ENCODE data around the gene ARSD.
"Not testable (repeated sequence)": the region's sequence is repeated elsewhere in the genome, so short reads cannot be mapped to it uniquely, and the experiment has no call there.

ARSD gene

DNA sequence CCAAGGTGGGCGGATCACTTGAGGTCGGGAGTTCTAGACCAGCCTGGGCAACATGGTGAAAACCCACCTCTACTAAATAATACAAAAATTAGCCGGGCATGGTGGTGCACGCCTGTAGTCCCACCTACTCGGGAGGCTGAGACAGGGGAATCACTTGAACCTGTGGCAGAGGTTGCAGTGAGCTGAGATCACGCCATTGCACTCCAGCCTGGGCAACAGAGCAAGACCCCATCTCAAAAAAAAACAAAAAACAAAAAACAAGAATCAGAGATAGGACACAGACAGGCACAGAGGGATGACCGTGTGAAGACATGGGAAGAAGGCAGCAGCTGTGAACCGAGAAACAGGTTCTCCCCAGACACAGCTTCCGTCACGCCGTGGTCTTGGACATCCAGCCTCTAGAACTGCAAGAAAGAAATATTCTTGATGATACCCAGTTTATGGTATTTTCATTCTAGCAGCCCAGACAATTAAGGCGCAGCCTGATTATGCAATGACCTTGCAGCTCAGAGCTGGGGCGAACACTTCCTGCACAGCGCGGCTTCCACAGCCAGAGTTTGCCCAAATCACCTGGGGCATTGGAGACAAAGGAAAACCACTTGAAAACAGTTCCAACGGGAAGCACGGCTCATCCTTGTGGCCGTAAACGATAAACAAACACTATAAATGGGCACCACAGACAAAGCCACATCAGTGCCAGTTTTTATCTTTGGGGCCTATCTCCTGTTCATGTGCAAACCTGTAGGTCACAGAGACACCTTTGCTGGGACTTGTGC, 4.2 kb upstream of the ARSD start:
- DNase-seq (ENCODE audit: low read depth): no peak

DNA sequence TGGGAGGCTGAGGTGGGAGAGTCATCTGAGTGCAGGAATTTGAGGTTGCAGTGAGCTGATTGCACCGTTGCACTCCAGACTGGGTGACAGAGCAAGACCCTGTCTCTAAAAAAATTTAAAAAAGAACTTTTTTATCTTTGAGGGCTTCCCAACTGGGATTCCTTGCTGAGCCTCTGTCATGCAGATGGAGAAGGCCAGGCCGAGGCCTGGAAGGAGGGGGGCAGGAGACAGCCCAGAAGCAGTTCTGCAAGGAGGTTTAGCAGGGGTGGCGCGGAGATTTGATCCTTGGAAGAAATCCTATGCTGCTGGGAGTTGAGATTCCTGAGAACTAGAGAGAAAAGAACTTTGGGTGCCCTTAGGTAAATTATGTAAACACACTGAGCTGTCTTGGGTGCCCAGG, 2.5 kb upstream of the ARSD start:
- DNase-seq (ENCODE audit: low read depth): no peak

DNA sequence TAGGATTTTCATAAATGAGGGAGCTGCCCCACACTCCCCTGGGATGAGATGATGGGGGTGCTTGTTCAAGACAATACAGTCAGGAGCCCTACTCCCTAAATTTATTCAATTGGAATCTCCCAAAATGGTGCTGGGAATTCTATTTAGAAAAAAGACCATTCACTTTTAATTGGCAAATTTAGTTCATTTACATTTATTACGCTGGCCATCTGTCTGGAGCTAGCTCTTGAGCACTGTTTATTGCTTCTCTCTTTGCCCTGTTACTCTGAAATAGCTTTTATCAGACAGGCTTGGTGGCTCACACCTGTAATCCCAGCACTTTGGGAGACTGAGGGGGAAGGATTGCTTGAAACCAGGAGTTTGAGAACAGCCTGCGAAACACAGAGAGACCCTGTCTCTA, 2.0 kb upstream of the ARSD start:
- DNase-seq (ENCODE audit: low read depth): no peak

GRCh38 chrX:2928191-2928582, 952 bp downstream of the ARSD start:
- peak; percentile 11 for DNase-seq (ENCODE audit: low read depth)

DNA sequence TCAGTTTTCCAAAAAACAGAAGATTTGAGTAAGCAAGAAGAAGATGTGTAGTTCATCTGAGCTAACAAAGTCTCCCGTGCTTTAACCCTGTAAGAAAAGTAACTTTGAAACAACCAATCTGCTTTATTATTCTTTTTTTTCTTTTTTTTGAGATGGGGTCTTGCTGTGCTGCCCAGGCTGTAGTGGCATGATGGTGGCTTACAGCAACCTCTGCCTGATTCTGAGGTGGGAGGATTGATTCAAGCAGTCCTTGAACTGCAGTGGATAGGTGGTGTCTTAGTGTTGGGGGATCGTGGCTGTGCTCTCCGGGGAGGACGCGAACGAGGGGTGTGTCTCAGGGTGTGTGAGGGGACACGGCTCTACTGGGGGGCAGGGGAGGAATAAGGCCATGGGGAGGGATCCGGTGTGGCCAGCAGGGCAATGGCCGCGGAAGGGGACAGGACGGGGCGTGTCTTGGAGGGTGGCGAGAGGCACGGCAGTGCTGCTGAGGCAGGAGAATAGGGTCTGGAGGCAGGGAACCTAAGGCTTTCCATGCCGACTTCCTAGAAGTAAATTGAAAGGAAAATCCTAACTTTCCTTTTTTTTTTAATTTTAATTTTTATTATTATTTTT, 2.4 kb downstream of the ARSD start:
- DNase-seq (ENCODE audit: low read depth): no peak

DNA sequence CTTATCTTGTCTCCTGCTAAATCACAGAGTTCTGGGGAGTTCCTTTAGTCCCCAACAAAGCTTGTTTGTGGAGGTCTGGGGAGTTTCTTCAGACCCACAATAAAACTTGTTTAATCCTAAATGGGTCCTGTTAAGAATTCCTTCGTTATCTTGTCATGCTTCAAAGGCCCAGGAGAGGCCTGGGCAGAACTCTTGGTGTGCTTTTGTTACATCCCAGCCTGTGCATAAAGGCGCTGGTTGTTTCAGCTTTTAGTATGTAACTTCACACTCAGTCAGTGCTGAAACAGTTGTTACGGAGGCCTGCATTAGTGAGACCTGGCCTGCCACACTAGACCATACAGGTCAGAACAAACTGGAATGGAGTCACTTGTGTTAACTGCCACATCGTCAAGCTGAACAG, 2.9 kb downstream of the ARSD start:
- DNase-seq (ENCODE audit: low read depth): not testable (repeated sequence)

- no peak for DNase-seq (ENCODE audit: low read depth)
Measured at GRCh38 chrX:2924151-2924550, 5.0 kb downstream of the ARSD start.

GRCh38 chrX:2921750-2922149, 7.4 kb downstream of the ARSD start:
- DNase-seq (ENCODE audit: low read depth): no peak

DNA sequence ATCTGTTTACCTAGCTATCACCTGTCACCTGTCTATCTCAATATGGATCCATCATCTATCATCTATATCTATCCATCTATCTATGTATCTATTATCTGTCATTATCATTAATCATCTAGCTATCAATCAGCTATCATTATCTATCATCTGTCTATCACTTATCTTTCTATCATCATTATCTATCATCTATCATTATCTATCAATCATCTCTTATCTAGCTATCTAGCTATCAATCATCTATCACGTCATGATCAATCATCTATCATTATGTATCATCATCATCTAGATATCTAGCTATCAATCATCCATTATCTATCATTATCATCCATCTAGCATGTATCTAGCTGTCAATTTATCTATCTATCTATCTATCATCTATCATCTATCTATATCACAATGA, 7.9 kb downstream of the ARSD start:
- no peak for DNase-seq (ENCODE audit: low read depth)

- DNase-seq (ENCODE audit: low read depth): no peak
Measured at GRCh38 chrX:2917767-2918166, 11.4 kb downstream of the ARSD start.

GRCh38 chrX:2913118-2913517, 16.0 kb downstream of the ARSD start:
- no peak for DNase-seq (ENCODE audit: low read depth)

GRCh38 chrX:2910109-2910508, 19.0 kb downstream of the ARSD start:
- no peak for DNase-seq (ENCODE audit: low read depth)

DNA sequence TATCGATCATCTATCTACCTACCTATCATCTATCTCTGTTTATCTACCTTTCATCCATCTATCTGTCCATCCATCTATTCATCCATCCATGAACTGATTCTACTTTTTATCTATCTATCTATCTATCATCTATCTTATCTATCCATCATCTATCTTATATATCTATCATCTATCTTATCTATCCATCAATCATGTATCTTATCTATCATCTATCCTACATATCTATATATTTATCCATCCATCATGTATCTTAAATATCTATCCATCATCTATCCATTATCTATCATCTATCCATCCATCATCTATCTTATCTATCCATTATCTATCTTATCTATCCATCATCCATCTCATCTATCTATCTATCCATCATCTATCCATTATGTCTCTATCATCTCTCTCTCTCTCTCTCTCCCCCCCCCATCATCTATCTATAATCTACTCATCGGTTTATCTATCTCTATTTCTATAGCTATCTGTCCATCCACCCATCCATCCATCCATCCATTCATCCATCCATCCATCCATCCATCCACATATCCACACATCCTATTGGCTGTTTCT, 20.9 kb downstream of the ARSD start:
- DNase-seq (ENCODE audit: low read depth): no peak

GRCh38 chrX:2907295-2907694, 21.8 kb downstream of the ARSD start:
- no peak for DNase-seq (ENCODE audit: low read depth)

DNA sequence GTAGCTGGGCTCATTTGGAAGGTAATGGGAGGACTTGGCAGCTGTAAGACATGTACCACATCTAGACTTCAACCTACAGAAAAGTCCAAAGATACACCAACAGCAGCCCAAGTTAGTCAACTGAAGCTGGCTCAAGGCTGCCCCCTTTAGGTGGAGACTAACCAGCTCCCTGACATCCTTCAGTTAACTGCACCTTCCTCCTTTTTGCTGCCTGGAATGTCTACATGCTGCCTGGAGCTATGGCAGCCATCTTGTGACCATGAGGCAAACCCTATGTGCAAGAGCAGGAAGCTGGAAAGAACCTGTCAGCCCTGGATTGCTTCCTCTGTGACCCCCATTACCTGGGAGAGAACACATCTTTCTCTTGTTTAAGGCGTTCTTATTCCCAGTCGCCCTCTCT, 25.8 kb downstream of the ARSD start:
- DNase-seq (ENCODE audit: low read depth): no peak

GRCh38 chrX:2902841-2903240, 26.3 kb downstream of the ARSD start:
- DNase-seq (ENCODE audit: low read depth): no peak

- no peak for DNase-seq (ENCODE audit: low read depth)
Measured at GRCh38 chrX:2901367-2902036, 27.6 kb downstream of the ARSD start.

GRCh38 chrX:2898846-2899512, 30.2 kb downstream of the ARSD start:
- DNase-seq (ENCODE audit: low read depth): no peak

DNA sequence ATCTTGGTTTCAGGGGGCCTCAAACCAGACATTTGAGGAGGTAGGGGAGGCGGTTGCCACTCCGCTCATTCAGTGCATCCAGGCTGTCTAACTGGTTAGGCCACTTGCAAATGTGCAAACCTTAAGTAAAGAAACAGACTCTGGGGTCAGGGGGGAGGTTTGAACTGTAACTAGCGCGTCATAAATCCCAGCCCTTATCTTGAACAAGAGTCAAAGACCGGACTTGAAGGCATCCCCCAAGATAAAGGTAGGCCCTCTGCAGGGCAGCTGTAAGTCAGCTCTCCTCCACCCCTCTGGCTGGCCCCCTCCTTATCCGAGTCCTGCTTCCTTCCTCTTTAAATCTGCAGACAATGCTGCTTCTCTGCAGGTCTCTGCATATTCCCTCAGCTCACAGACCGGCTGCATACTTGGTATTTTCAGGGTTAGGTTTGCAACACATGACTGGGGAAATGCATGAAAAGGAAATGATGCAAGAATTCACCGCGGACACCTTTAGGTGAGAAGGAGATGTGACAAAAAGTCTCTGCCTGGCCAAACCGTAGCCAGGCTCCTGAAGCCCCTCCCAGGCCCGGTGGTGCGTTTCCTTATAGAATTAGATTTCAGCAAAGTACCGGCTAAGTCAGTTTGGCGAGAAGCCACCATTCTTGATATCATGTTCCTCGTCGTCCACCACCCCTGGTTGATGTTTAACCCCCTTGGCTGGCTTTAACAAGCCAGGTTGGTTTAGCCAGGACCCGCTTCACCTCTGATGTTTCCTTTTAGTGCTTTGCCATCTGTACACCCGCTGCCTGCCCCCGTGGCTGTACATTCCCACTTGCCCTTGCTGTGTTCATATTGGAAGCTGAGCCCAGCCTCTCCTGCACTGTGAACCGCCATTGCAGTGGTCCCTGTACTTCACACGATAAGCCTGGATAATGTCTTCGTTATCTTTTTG, 31.2 kb downstream of the ARSD start:
- not testable (repeated sequence) for DNase-seq (ENCODE audit: low read depth)

DNA sequence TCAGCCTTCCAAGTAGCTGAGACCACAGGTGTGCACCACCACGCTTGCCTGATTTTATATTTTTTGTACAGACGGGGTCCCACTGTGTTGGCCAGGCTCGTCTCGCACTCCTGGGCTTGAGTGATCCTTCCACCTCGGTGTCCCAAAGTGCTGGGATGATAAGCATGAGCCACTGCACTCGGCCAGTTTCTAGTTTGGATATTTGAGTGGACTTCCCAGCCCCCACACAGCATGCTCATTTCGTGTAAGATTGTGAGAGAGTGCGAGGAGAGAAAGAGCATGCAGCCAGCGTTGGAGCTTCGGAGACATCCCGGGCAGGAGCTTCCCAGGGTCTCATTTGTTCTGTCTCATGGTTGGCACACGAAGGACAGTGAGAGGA, 31.8 kb downstream of the ARSD start:
- no peak for DNase-seq (ENCODE audit: low read depth)

DNA sequence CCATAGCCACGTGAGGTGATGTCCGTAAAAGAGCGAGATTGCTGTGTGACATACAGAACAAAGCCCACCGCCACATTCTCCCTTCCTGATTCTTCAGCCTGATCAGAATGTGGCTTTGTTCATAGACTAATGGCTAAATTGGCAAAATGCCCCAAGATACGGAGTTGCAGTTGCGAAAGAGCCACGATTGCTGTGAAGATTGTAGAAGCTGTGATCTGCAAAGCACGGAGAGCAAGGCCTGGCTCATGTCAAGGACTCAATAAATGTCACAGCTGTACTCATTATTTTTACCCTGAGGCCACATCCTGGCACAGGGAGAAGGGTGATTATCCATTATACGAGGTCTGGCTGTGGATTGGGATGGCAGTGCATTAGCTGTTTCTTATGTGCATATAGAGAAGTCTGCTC, 34.2 kb downstream of the ARSD start:
- peak; percentile 34 for DNase-seq (ENCODE audit: low read depth)

All from GM04504 (cell line).